Upper lobe of left lung (tissue), 6 donors: ENCODE data around the gene SURF6. TPM values are rescaled to one million over a fixed set of nuclear protein-coding genes. Genes with fewer than 3 reads are reported as not detected.
A peak's percentile ranks its signal among the peaks of the same experiment; 100 is the strongest.

Experiments used
- ATAC-seq, 2 donors: fragments of 200-7000 bp; cut with Tn5 transposase; one replicate each; pipeline ENCODE4 v1.9.1; 2022; ENCODE audit warnings: mild to moderate bottlenecking in 2 of 2, moderate library complexity in 2 of 2; ENCODE audit not compliant: low FRiP score in 2 of 2
- DNase-seq, 2 donors: peaks; one replicate each; pipeline ENCODE4 v3.0.0-alpha.2; 2019 to 2020
- H3K27ac ChIP-seq, 4 donors: fragments of 200-600 bp; sonication (generic); one replicate each; pipeline ENCODE4 v1.5.1; 2016 to 2019
- H3K27me3 ChIP-seq, 4 donors: fragments of 200-600 bp; sonication (generic); one replicate each; pipeline ENCODE4 v1.5.1; 2017 to 2019
- H3K36me3 ChIP-seq, 4 donors: fragments of 200-600 bp; sonication (generic); one replicate each; pipeline ENCODE4 v1.5.1; 2016 to 2019
- H3K4me1 ChIP-seq, 4 donors: fragments of 200-600 bp; sonication (generic); one replicate each; pipeline ENCODE4 v1.5.1; 2018 to 2019
- H3K4me3 ChIP-seq, 4 donors: fragments of 200-600 bp; sonication (generic); one replicate each; pipeline ENCODE4 v1.5.1; 2017 to 2019; ENCODE audit warnings: mild to moderate bottlenecking in 2 of 4, moderate library complexity in 1 of 4
- H3K9me3 ChIP-seq, 4 donors: fragments of 200-600 bp; sonication (generic); one replicate each; pipeline ENCODE4 v1.5.1; 2018 to 2019
- EP300 ChIP-seq, 4 donors: sonication (generic); formaldehyde crosslinking; IDR thresholded peaks; one replicate each; pipeline ENCODE4 v1.5.1; 2017; ENCODE audit warnings: antibody characterized with exemption in 4 of 4, control low read depth in 2 of 4
- POLR2A ChIP-seq, 4 donors: fragments of 450-650 bp; IDR thresholded peaks; one replicate each; pipeline ENCODE4 v1.5.1; 2016 to 2017; ENCODE audit warnings: antibody characterized with exemption in 4 of 4, mild to moderate bottlenecking in 2 of 4
- POLR2AphosphoS5 ChIP-seq, 2 donors: sonication (generic); formaldehyde crosslinking; IDR thresholded peaks; one replicate each; pipeline ENCODE4 v1.5.1; 2017; ENCODE audit warnings: antibody characterized with exemption in 2 of 2
- WGBS, 2 donors: methylation state at CpG; one replicate each; pipeline ENCODE4 v1.1.5; 2017 to 2018; 5-methylcytosine and 5-hydroxymethylcytosine counted together
- total RNA-seq, 6 donors: library from RNA; depleted of rRNA in 4 of 6; stranded (reverse); fragments of >200 nt in 4 of 6; gene quantifications; one replicate each; pipeline versions ENCODE4 v1.1.0 to v1.2.1, GENCODE V29; 2016 to 2021
- TF ChIP-seq, protein P1 (sequence below), 6 experiments: fragments of 450-650 bp in 4 of 6; fragments of 200-600 bp in 2 of 6; sonication (generic) in 2 of 6; IDR thresholded peaks; one replicate each; pipeline ENCODE4 v1.5.1; 2016 to 2019; ENCODE audit warnings: antibody characterized with exemption in 6 of 6
- donor health status: DM: no; HTN: no; CAD: no; lungs with moderate emphysema.
- donor health status: DM: no; HTN: yes; CAD: no; lungs with severe emphysema.

SURF6 gene
- total RNA-seq, 6 donors from 2014 or later, result 16.6 to 30.4 (median 24.7) TPM

DNA sequence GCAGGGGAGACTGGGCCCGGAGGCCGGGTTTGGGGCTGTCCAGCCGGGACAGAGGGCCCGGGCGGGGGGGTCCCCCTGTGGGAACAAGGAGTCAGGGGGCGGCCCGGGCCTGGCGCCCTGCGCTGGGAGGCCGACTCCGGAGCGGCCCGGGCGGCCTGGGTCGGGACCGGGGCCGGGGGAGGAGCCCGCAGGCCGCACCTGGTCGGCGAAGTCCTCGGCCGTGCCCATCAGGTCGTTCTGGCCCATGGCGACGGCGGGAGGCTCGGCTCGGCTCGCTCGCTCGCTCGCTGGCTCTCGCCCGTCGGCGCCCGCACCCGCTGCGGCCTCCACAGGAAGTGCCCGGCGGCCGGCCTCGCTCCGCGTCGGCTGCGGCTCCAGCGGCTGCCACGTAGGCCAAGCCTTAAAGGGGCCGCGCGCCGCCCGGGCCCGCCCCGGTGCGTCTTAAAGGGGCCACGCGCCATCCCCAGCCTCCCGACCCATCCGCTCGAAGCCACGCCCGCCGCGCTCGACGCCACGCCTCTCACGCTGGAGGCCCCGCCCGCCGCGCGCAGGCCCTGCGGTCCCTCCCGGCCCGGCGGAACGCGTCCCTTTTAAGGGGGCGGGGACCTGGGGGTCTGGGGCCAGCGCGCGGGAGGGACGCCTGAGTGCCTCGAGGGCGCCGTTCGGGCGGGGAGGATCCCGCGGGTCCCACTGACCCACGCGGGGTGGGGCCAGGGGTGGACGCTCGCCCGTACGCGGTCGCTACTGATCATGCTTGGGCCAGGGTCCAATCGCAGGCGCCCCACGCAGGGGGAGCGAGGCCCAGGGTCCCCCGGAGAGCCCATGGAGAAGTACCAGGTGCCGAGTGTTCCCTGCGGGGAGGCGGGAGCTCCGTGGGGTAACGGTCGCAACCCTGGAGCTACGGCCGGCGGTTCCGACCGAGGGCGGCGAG, 40.0 kb upstream of the SURF6 start, which contains the start of the genes STKLD1 and SURF4:
Gene STKLD1, plus strand, starts transcription at position 643 of the 931 bp plus-strand sequence. Its CDS starts 108 bp downstream, at position 751.
Gene SURF4, minus strand, starts transcription at position 337 of the 931 bp plus-strand sequence. Its CDS starts 91 bp downstream, at position 246.
- TF ChIP-seq POLR2AphosphoS5 (IDR thresholded peaks at IDR 0.05), result peak; percentile 79 to 91
- peak in 1 of 4 donors; percentile 10 for TF ChIP-seq EP300 (IDR thresholded peaks at IDR 0.05)
- TF ChIP-seq POLR2A (IDR thresholded peaks at IDR 0.05), result peak in 3 of 4 donors; percentile 73 to 98 (median 89)
- TF ChIP-seq, protein P1, sequence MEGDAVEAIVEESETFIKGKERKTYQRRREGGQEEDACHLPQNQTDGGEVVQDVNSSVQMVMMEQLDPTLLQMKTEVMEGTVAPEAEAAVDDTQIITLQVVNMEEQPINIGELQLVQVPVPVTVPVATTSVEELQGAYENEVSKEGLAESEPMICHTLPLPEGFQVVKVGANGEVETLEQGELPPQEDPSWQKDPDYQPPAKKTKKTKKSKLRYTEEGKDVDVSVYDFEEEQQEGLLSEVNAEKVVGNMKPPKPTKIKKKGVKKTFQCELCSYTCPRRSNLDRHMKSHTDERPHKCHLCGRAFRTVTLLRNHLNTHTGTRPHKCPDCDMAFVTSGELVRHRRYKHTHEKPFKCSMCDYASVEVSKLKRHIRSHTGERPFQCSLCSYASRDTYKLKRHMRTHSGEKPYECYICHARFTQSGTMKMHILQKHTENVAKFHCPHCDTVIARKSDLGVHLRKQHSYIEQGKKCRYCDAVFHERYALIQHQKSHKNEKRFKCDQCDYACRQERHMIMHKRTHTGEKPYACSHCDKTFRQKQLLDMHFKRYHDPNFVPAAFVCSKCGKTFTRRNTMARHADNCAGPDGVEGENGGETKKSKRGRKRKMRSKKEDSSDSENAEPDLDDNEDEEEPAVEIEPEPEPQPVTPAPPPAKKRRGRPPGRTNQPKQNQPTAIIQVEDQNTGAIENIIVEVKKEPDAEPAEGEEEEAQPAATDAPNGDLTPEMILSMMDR (IDR thresholded peaks at IDR 0.05), result peak in 4 of 6 experiments; percentile 41 to 80 (median 62)
- 0% methylated on average over 1 to 2 of the region's 120 CpGs for WGBS, 2 donors
- ATAC-seq, result peak; percentile 97 to 98
- Histone ChIP-seq H3K4me3 (peak within 1 kb of the TSS; percentile 70 to 96 (median 82)), H3K9me3 (no peaks in the 10 kb centered on the region), H3K36me3 (peaks cover 0 to 11% (median 5%) of the 10 kb centered on the region in 4 donors), H3K4me1 (peaks cover 32 to 46% (median 43%) of the 10 kb centered on the region in 4 donors), H3K27me3 (no peaks in the 10 kb centered on the region), H3K27ac (peak within 1 kb of the TSS; percentile 95 to 100 (median 96))
- peak; percentile 98 to 100 for DNase-seq

DNA sequence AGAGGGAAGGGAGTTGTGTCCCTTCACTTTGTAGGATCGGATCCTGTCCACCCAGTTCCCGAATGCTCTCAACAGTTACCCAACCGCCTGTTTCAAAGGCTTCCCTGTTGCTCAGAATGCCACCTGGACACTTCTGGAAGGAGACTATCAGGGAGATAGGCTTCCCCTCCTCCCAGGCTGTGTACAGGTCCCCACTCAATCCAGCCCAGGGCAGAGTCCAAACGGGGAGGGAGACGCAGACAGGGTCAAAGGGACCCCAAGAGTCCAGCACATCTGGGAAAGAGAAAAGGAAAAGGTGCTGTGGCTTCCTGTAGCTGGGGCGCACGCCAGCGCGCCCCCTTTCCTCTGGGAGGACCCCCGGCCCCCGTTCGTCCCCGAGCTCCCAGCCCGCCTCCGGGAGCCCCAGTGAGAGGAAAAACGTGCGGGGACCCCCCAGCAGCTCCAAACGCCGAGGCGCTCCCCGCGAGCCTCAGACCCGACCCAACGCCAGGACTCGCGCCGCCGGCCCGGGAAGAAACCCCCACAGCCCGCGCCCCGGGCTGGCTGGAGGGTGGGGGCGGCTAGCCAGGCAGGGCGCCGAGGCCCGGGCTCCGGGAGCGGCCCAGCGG, 39.2 kb upstream of the SURF6 start:
- H3K36me3 ChIP-seq, result peaks cover 0 to 14% (median 7%) of the 10 kb centered on the region in 4 donors
- H3K27ac ChIP-seq, result peak overlapping the region; percentile 95 to 100 (median 96)
- TF ChIP-seq, protein P1 (IDR thresholded peaks at IDR 0.05), result no peak
- peak in 1 of 2 donors; percentile 26 for TF ChIP-seq POLR2AphosphoS5 (IDR thresholded peaks at IDR 0.05)
- WGBS, 2 donors, result 0 to 1% methylated on average over 5 to 8 of the region's 39 CpGs
- H3K9me3 ChIP-seq, result no peaks in the 10 kb centered on the region
- peak overlapping the region; percentile 70 to 96 (median 82) for H3K4me3 ChIP-seq
- H3K4me1 ChIP-seq, result peaks cover 39 to 54% (median 51%) of the 10 kb centered on the region in 4 donors
- ATAC-seq, result peak in 1 of 2 donors; percentile 5
- H3K27me3 ChIP-seq, result no peaks in the 10 kb centered on the region
- DNase-seq, result peak in 1 of 2 donors; percentile 67

DNA sequence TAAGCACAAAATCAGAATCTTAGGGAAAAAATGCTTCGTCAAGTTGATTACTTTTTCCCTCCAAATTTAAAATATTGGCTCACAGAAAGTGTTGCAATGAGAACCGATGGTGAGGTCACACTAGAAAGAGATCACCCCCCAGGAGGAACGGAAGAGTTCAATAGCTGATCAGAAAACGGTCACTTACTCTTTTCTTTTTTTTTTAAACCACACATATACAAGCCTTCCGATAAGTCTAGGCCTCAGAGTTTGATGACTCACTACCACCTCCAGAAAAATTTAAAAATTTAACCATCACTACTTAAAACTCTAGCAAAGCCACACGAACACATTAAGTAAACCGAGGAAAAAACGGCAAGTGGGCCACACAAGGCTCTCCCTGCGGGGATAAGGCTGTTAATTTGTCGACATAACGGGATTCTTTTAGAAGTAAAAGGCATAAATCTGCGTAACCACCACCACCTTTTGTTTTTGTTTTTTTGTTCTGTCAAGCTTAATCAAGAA, 38.7 kb upstream of the SURF6 start:
- WGBS, 2 donors, result 15 to 16% methylated on average over 12 of the region's 12 CpGs
- Histone ChIP-seq H3K4me3 (peak overlapping the region; percentile 70 to 96 (median 82)), H3K36me3 (peaks cover 0 to 20% (median 7%) of the 10 kb centered on the region in 4 donors), H3K4me1 (peaks cover 43 to 59% (median 56%) of the 10 kb centered on the region in 4 donors), H3K9me3 (no peaks in the 10 kb centered on the region), H3K27ac (peak overlapping the region; percentile 95 to 100 (median 96)), H3K27me3 (no peaks in the 10 kb centered on the region)
- ATAC-seq (no peak), DNase-seq (no peak)
- TF ChIP-seq, protein P1 (IDR thresholded peaks at IDR 0.05), result no peak
- TF ChIP-seq POLR2A (IDR thresholded peaks at IDR 0.05) (no peak), EP300 (IDR thresholded peaks at IDR 0.05) (no peak), POLR2AphosphoS5 (IDR thresholded peaks at IDR 0.05) (no peak)

DNA sequence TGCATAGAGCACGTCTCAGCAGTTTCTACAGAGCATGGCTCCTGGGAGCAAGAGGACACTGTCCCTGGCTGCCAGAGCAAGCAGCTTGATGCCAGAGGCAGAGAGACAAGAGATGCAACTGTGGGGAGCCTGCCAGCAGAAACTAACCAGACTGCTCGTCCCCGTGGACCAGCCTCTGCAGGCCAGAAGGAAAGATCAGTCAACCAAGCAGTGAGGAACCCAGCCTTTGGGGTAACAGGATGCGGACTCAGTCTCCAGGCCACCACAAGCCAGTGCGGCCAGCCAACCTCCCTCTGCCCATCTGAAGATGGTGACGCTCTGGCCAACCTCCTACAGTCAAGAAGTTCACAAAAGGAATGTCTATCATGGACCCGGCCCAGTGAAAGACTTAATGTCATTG, 36.2 kb upstream of the SURF6 start:
- Histone ChIP-seq H3K27me3 (no peaks in the 10 kb centered on the region), H3K9me3 (no peaks in the 10 kb centered on the region), H3K4me1 (peaks cover 62 to 82% (median 74%) of the 10 kb centered on the region in 4 donors), H3K27ac (peak overlapping the region in 1 of 4 donors; percentile 62), H3K36me3 (peaks cover 4 to 41% (median 10%) of the 10 kb centered on the region in 4 donors), H3K4me3 (no peak overlapping the region)
- no peak for ATAC-seq
- WGBS, 2 donors, result 87 to 88% methylated on average over 6 to 7 of the region's 7 CpGs
- DNase-seq, result no peak
- TF ChIP-seq POLR2AphosphoS5 (IDR thresholded peaks at IDR 0.05) (no peak), POLR2A (IDR thresholded peaks at IDR 0.05) (no peak), EP300 (IDR thresholded peaks at IDR 0.05) (no peak)
- TF ChIP-seq, protein P1 (IDR thresholded peaks at IDR 0.05), result no peak
